ENCODE data around the gene ACTR1A. TPM values are rescaled to one million over a fixed set of nuclear protein-coding genes. Genes with fewer than 3 reads are reported as not detected.

Gene ACTR1A
- total RNA-seq, 4 donors from 2014 or later = 68.0 to 85.6 (median 82.3) TPM

GRCh38 chr10:102497545-102497944, 5.0 kb downstream of the ACTR1A start:
- Histone ChIP-seq H3K9me3 (no peaks in the 10 kb centered on the region), H3K27ac (no peak overlapping the region), H3K4me1 (peaks cover 21 to 73% (median 45%) of the 10 kb centered on the region in 3 donors), H3K4me3 (no peak overlapping the region), H3K36me3 (peaks cover 0 to 10% (median 0%) of the 10 kb centered on the region in 3 donors), H3K27me3 (no peaks in the 10 kb centered on the region)
- TF ChIP-seq CTCF (IDR thresholded peaks at IDR 0.05) (no peak), POLR2A (IDR thresholded peaks at IDR 0.05) (no peak)
- intact Hi-C loops (cut with DNase I) = no loop called here
- 92 to 95% methylated on average over 1 of the region's 1 CpG for WGBS, 2 donors
- no peak for DNase-seq

GRCh38 chr10:102493771-102494170, 8.7 kb downstream of the ACTR1A start:
- H3K27ac ChIP-seq = peak overlapping the region; percentile 47 to 82 (median 74)
- TF ChIP-seq CTCF (IDR thresholded peaks at IDR 0.05) (no peak), POLR2A (IDR thresholded peaks at IDR 0.05) (no peak)
- H3K4me1 ChIP-seq = peaks cover 22 to 49% (median 32%) of the 10 kb centered on the region in 3 donors
- H3K4me3 ChIP-seq = no peak overlapping the region
- peaks cover 2 to 43% (median 4%) of the 10 kb centered on the region in 3 donors for H3K36me3 ChIP-seq
- H3K27me3 ChIP-seq = no peaks in the 10 kb centered on the region
- intact Hi-C loops (cut with DNase I) = no loop called here
- WGBS, 2 donors = 27 to 33% methylated on average over 2 of the region's 2 CpGs
- no peaks in the 10 kb centered on the region for H3K9me3 ChIP-seq
- DNase-seq = no peak

- no peaks in the 10 kb centered on the region for H3K27me3 ChIP-seq
- H3K4me1 ChIP-seq = peaks cover 22 to 44% (median 31%) of the 10 kb centered on the region in 3 donors
- WGBS, 2 donors = 18 to 19% methylated on average over 2 of the region's 2 CpGs
- DNase-seq = no peak
- H3K36me3 ChIP-seq = peaks cover 9 to 50% (median 12%) of the 10 kb centered on the region in 3 donors
- peak overlapping the region in 1 of 4 donors; percentile 8 for H3K4me3 ChIP-seq
- H3K27ac ChIP-seq = peak overlapping the region; percentile 72 to 82 (median 78)
- intact Hi-C loops (cut with DNase I) = no loop called here
- no peaks in the 10 kb centered on the region for H3K9me3 ChIP-seq
- TF ChIP-seq POLR2A (IDR thresholded peaks at IDR 0.05) (no peak), CTCF (IDR thresholded peaks at IDR 0.05) (no peak)
Measured at GRCh38 chr10:102492983-102493382, 9.5 kb downstream of the ACTR1A start.

GRCh38 chr10:102492344-102492939, 10.1 kb downstream of the ACTR1A start:
- intact Hi-C loops (cut with DNase I) = no loop called here
- no peaks in the 10 kb centered on the region for H3K9me3 ChIP-seq
- TF ChIP-seq POLR2A (IDR thresholded peaks at IDR 0.05) = no peak
- no peak for TF ChIP-seq CTCF (IDR thresholded peaks at IDR 0.05)
- peaks cover 12 to 56% (median 14%) of the 10 kb centered on the region in 3 donors for H3K36me3 ChIP-seq
- peaks cover 22 to 39% (median 29%) of the 10 kb centered on the region in 3 donors for H3K4me1 ChIP-seq
- no peak overlapping the region for H3K4me3 ChIP-seq
- no peaks in the 10 kb centered on the region for H3K27me3 ChIP-seq
- no peak for DNase-seq
- peak overlapping the region; percentile 72 to 82 (median 78) for H3K27ac ChIP-seq
- 78 to 81% methylated on average over 4 to 6 of the region's 7 CpGs for WGBS, 2 donors

- Histone ChIP-seq H3K36me3 (peaks cover 20 to 65% (median 24%) of the 10 kb centered on the region in 3 donors), H3K27me3 (no peaks in the 10 kb centered on the region), H3K27ac (no peak overlapping the region), H3K9me3 (no peaks in the 10 kb centered on the region), H3K4me1 (peaks cover 22 to 34% (median 29%) of the 10 kb centered on the region in 3 donors), H3K4me3 (no peak overlapping the region)
- WGBS, 2 donors = 72 to 88% methylated on average over 4 of the region's 4 CpGs
- DNase-seq = no peak
- TF ChIP-seq CTCF (IDR thresholded peaks at IDR 0.05) = no peak
- no peak for TF ChIP-seq POLR2A (IDR thresholded peaks at IDR 0.05)
- intact Hi-C loops (cut with DNase I) = no loop called here
Measured at GRCh38 chr10:102491136-102491535, 11.4 kb downstream of the ACTR1A start.

Data from esophagus squamous epithelium (tissue), 5 donors.